AG04450 (cell line): ENCODE measurements around the gene MPPED2. TPM values are rescaled to one million over a fixed set of nuclear protein-coding genes. Genes with fewer than 3 reads are reported as not detected.

Experiments
- CTCF ChIA-PET: fragments of 300-600, 350-600 bp; formaldehyde crosslinking; extraction: SDS; loops from one replicate; lab custom pipeline; 2022; ENCODE audit warnings: antibody characterized with exemption, inconsistent platforms; lab: Charles Lee
- POLR2A ChIA-PET: fragments of 350-600 bp; formaldehyde crosslinking; extraction: SDS; loops from one replicate; lab custom pipeline; 2021; ENCODE audit warnings: antibody characterized with exemption, inconsistent platforms; lab: Yijun Ruan, JAX
- DNase-seq: peaks from one replicate; pipeline ENCODE4 v3.0.0-alpha.2; 2011; ENCODE audit warnings: low read depth, low spot score
- H3K27ac ChIP-seq: one replicate; pipeline ENCODE4 v1.5.1; 2012; ENCODE audit warnings: low read depth, low read length, control low read depth
- H3K27me3 ChIP-seq: one replicate; pipeline ENCODE4 v1.6.0; 2012; ENCODE audit warnings: low read length; ENCODE audit not compliant: control insufficient read depth, insufficient read depth
- H3K4me3 ChIP-seq: 2 replicates; pipeline ENCODE4 v1.5.1; 2011; ENCODE audit warnings: mild to moderate bottlenecking, low read depth, low read length, control low read depth
- H3K9me3 ChIP-seq: 2 replicates; pipeline ENCODE4 v1.5.1; 2012; ENCODE audit warnings: low read length; ENCODE audit not compliant: control insufficient read depth, insufficient read depth
- polyA plus RNA-seq: library from polyadenylated mRNA; depleted of rRNA; stranded (reverse); fragments of >200 nt; gene quantifications from 2 replicates; pipeline ENCODE4 v1.2.3, GENCODE V29; 2011
- TF ChIP-seq, protein P1 (sequence below): IDR thresholded peaks from 2 replicates; pipeline ENCODE4 v1.5.1; 2011; ENCODE audit warnings: low read depth, low read length, control low read depth, inconsistent platforms

MPPED2 gene
- polyA plus RNA-seq, 1 experiment: not detected

DNA sequence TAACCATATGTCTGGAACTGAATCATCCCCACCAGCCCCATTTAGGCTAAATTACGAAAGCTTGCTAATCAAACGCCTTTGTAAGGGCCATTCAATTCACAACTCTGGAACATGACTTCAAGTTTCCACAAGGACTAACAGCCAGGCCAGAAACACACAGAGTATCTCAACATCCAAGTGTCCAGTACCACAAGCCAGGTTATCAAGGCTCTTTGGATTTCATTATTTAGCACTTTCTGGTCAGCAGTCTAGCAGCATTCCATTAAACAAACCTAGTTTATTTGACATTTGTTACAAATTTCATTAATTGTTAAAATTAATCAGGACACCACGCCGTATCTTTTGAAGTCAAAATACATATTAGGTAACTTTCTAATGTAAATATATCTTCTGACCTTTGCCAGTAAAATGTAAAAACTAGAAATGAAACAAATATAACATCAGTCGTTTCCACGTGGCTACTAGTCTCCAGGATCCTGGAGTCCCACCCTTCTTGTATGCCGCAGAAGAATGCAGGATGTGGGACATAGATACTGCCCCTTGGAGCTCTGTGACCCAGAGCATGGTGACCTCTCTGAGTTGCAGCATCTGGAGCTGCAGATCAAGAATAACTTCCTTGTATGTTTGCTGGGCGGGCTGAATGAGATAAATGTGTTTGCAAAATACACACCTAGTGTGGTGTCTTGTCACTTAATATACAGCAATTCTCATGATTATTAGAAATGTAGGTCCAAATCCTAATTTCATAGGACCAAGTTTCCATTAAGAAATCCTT lies 64.7 kb downstream of the MPPED2 start:
- TF ChIP-seq, protein P1, sequence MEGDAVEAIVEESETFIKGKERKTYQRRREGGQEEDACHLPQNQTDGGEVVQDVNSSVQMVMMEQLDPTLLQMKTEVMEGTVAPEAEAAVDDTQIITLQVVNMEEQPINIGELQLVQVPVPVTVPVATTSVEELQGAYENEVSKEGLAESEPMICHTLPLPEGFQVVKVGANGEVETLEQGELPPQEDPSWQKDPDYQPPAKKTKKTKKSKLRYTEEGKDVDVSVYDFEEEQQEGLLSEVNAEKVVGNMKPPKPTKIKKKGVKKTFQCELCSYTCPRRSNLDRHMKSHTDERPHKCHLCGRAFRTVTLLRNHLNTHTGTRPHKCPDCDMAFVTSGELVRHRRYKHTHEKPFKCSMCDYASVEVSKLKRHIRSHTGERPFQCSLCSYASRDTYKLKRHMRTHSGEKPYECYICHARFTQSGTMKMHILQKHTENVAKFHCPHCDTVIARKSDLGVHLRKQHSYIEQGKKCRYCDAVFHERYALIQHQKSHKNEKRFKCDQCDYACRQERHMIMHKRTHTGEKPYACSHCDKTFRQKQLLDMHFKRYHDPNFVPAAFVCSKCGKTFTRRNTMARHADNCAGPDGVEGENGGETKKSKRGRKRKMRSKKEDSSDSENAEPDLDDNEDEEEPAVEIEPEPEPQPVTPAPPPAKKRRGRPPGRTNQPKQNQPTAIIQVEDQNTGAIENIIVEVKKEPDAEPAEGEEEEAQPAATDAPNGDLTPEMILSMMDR: no peak
- POLR2A ChIA-PET: no interaction called here
- CTCF ChIA-PET: interaction anchor here (0.6 kb wide), 1 partner anchor 288 kb away, joined by 3 read pairs; no protein-coding TSS in a partner anchor

DNA sequence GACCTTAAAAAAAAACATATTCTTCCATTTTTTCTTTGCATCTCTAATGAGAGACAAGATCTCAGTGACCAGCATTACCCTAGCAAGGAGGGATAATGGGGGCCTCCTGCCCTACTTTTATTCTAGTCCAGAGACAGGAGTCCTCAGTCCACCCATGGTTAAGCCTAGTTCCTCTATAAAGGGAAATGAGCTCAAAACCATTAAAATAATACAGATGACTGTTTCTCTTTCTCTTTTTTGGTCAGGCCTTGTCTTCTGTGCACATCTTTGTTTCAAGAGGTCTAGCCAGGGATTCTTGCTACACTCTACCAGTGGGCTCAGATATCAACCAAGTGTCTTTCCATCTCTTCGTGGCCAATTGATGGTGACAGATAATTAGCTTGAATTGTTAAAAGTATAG lies 73.1 kb downstream of the MPPED2 start:
- DNase-seq: no peak
- CTCF ChIA-PET: no interaction called here
- H3K4me3 ChIP-seq: no peak overlapping the region
- H3K27ac ChIP-seq: no peak overlapping the region
- H3K9me3 ChIP-seq: no peaks in the 10 kb centered on the region
- TF ChIP-seq, protein P1: no peak
- POLR2A ChIA-PET: no interaction called here
- no peaks in the 10 kb centered on the region for H3K27me3 ChIP-seq

More for the DNA sequence above, 64.7 kb downstream of the MPPED2 start:
- Histone ChIP-seq H3K9me3 (no peaks in the 10 kb centered on the region), H3K4me3 (no peak overlapping the region), H3K27ac (no peak overlapping the region), H3K27me3 (no peaks in the 10 kb centered on the region)
- DNase-seq: no peak

DNA sequence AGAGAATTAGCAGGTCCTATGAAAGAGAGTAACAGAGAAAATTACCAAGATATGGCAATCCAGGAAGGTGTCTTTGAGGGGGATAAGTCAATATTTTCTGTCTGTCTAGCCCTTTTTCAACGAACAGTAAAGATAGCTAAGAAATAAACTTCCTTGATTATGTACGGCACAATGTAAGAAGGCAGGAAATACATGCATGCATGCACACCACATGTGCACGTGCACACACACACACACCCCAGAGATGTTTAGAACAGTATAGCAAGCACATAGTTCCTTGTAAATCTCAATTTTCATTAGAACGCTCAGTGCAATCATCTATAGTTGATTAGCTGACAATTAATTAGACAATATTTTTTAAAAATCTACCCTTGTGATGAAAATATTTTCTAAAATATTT lies 74.7 kb downstream of the MPPED2 start:
- POLR2A ChIA-PET: no interaction called here
- Histone ChIP-seq H3K9me3 (no peaks in the 10 kb centered on the region), H3K27ac (no peak overlapping the region), H3K4me3 (no peak overlapping the region), H3K27me3 (no peaks in the 10 kb centered on the region)
- CTCF ChIA-PET: interaction anchor here (0.6 kb wide), 1 partner anchor 90 kb away, joined by 3 read pairs; no protein-coding TSS in a partner anchor
- DNase-seq: no peak
- TF ChIP-seq, protein P1: no peak

DNA sequence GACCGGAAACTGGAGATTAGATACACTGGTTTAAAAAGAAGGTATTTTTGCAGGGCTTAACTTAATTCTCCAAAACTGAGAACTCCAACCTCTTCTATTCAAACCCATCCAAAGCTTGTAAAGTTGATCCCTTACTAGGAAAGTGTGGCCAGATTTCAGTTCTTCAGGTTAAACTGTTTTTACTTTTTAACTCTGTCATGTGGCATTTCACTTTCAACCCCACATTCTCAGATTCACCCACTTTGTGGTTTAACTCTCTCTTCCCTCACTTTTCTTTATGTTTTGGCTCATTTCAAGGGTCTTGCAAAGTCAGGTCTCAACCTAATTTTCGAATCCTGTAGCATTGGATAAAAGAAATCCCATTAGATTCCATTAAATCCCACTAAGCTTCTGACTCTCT lies 75.4 kb downstream of the MPPED2 start:
- H3K27ac ChIP-seq: no peak overlapping the region
- ChIA-PET POLR2A (no interaction called here), CTCF (interaction anchor here (0.6 kb wide), 1 partner anchor 89 kb away, joined by 3 read pairs; no protein-coding TSS in a partner anchor)
- TF ChIP-seq, protein P1: no peak
- H3K27me3 ChIP-seq: no peaks in the 10 kb centered on the region
- no peak for DNase-seq
- no peaks in the 10 kb centered on the region for H3K9me3 ChIP-seq
- no peak overlapping the region for H3K4me3 ChIP-seq

DNA sequence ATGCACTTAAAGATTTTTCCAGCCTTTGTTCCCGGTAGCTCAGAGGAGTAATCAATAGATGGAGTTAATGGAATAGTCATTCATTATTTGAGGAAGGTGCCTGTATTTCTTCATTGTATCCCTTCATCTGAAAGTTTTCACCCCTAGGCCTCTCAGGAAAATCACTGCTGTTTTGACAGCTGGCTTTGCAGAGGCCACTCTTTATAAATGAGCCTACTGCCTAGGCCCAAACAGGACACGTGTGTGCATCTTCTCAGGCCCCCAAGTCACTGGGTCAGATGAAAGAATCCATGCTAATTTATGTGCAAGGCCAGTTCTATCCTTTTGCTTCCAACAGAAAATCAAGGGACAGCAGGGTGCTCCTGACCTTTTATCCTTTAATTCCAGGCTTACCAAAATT lies 76.8 kb downstream of the MPPED2 start:
- Histone ChIP-seq H3K9me3 (no peaks in the 10 kb centered on the region), H3K27ac (no peak overlapping the region), H3K27me3 (no peaks in the 10 kb centered on the region), H3K4me3 (no peak overlapping the region)
- TF ChIP-seq, protein P1: no peak
- ChIA-PET CTCF (no interaction called here), POLR2A (no interaction called here)
- DNase-seq: no peak
